Hepatocyte (in vitro differentiated cells): ENCODE results near the gene VPS13D. TPM values are rescaled to one million over a fixed set of nuclear protein-coding genes. Genes with fewer than 3 reads are reported as not detected.

ENCODE experiments used
- DNase-seq: peaks from one replicate; pipeline ENCODE4 v3.0.0-alpha.2; 2016; ENCODE audit warnings: low spot score
- H2AFZ ChIP-seq: fragments of 200-600 bp; sonication (generic); 2 replicates; pipeline ENCODE4 v1.6.0; 2016; ENCODE audit warnings: antibody characterized with exemption, mild to moderate bottlenecking
- H3K27ac ChIP-seq: fragments of 200-600 bp; sonication (generic); 2 replicates; pipeline ENCODE4 v1.5.1; 2016; ENCODE audit warnings: mild to moderate bottlenecking
- H3K27me3 ChIP-seq: fragments of 200-600 bp; sonication (generic); 2 replicates; pipeline ENCODE4 v1.6.1; 2016
- H3K36me3 ChIP-seq: fragments of 200-600 bp; sonication (generic); replicated peaks from 2 replicates; pipeline ENCODE4 v1.5.1; 2016; ENCODE audit warnings: low read depth; ENCODE audit not compliant: insufficient read depth
- H3K4me1 ChIP-seq: fragments of 200-600 bp; sonication (generic); 2 replicates; pipeline ENCODE4 v1.5.1; 2016; ENCODE audit warnings: mild to moderate bottlenecking, moderate library complexity; ENCODE audit not compliant: insufficient read depth
- H3K4me2 ChIP-seq: fragments of 200-600 bp; sonication (generic); 2 replicates; pipeline ENCODE4 v1.6.0; 2016
- H3K4me3 ChIP-seq: fragments of 200-600 bp; sonication (generic); 2 replicates; pipeline ENCODE4 v1.5.1; 2016; ENCODE audit warnings: mild to moderate bottlenecking
- H3K79me2 ChIP-seq: fragments of 200-600 bp; sonication (generic); 2 replicates; pipeline ENCODE4 v1.6.0; 2017; ENCODE audit warnings: mild to moderate bottlenecking
- H3K9me2 ChIP-seq: fragments of 200-600 bp; sonication (generic); replicated peaks from 2 replicates; pipeline ENCODE4 v1.6.0; 2017; ENCODE audit warnings: mild to moderate bottlenecking; ENCODE audit not compliant: insufficient read depth
- H3K9me3 ChIP-seq: fragments of 200-600 bp; sonication (generic); 2 replicates; pipeline ENCODE4 v1.5.1; 2016; ENCODE audit warnings: low read depth, mild to moderate bottlenecking
- H4K20me1 ChIP-seq: fragments of 200-600 bp; sonication (generic); 2 replicates; pipeline ENCODE4 v1.6.0; 2016; ENCODE audit warnings: mild to moderate bottlenecking; ENCODE audit not compliant: insufficient read depth, poor library complexity, severe bottlenecking
- CTCF ChIP-seq: fragments of 200-600 bp; sonication (generic); IDR thresholded peaks from 2 replicates; pipeline ENCODE4 v1.5.1; 2016; ENCODE audit warnings: antibody characterized with exemption, mild to moderate bottlenecking; ENCODE audit not compliant: poor library complexity
- EZH2 ChIP-seq: fragments of 200-600 bp; sonication (generic); IDR thresholded peaks from 2 replicates; pipeline ENCODE4 v1.6.1; 2016; ENCODE audit warnings: antibody characterized with exemption, mild to moderate bottlenecking, borderline replicate concordance
- EZH2phosphoT487 ChIP-seq: fragments of 200-600 bp; sonication (generic); IDR thresholded peaks from one replicate; pipeline ENCODE4 v1.6.1; 2018; ENCODE audit warnings: antibody characterized with exemption, mild to moderate bottlenecking, low read depth, moderate library complexity; ENCODE audit not compliant: unreplicated experiment, severe bottlenecking
- WGBS: methylation state at CpG from one replicate; pipeline ENCODE4 v1.1.6; 2016; ENCODE audit warnings: low lambda C conversion rate; ENCODE audit errors: missing lambda C conversion rate; 5-methylcytosine and 5-hydroxymethylcytosine counted together
- polyA plus RNA-seq: library from polyadenylated mRNA; unstranded; fragments of >200 nt; fragmentation: Nextera tagmentation; extraction: Ambion mirVana; gene quantifications from 2 replicates; pipeline ENCODE4 v1.2.1, GENCODE V29; 2016
- total RNA-seq: library from RNA; depleted of rRNA; stranded (reverse); fragments of >200 nt; gene quantifications from 2 replicates; pipeline ENCODE4 v1.2.3, GENCODE V29; 2014

VPS13D gene
- total and polyA plus RNA-seq, 2 experiments from 2014 or later = 7.3 to 32.2 TPM

GRCh38 chr1:12547586-12548225 is 317.9 kb downstream of the VPS13D start:
- DNase-seq = no peak
- H3K27me3 ChIP-seq = no peaks in the 10 kb centered on the region
- H3K27ac ChIP-seq = no peak overlapping the region
- peaks cover 13% of the 10 kb centered on the region for H3K4me1 ChIP-seq
- 96% methylated on average over 20 of the region's 20 CpGs for WGBS
- TF ChIP-seq CTCF (no peak), EZH2phosphoT487 (no peak), EZH2 (no peak)
- no peak overlapping the region for H3K4me2 ChIP-seq
- H3K79me2 ChIP-seq = no peaks in the 10 kb centered on the region
- no peaks in the 10 kb centered on the region for H3K36me3 ChIP-seq
- H3K9me3 ChIP-seq = no peaks in the 10 kb centered on the region
- no peak overlapping the region for H3K4me3 ChIP-seq
- H4K20me1 ChIP-seq = no peaks in the 10 kb centered on the region
- H2AFZ ChIP-seq = no peak overlapping the region
- no peaks in the 10 kb centered on the region for H3K9me2 ChIP-seq

GRCh38 chr1:12548279-12548972 is 318.6 kb downstream of the VPS13D start:
- H3K79me2 ChIP-seq = no peaks in the 10 kb centered on the region
- no peaks in the 10 kb centered on the region for H3K27me3 ChIP-seq
- H3K9me2 ChIP-seq = no peaks in the 10 kb centered on the region
- H2AFZ ChIP-seq = no peak overlapping the region
- H3K27ac ChIP-seq = no peak overlapping the region
- H3K9me3 ChIP-seq = no peaks in the 10 kb centered on the region
- H3K4me3 ChIP-seq = no peak overlapping the region
- H3K4me1 ChIP-seq = peaks cover 13% of the 10 kb centered on the region
- TF ChIP-seq CTCF (no peak), EZH2 (no peak), EZH2phosphoT487 (no peak)
- WGBS = 98% methylated on average over 12 of the region's 14 CpGs
- no peak overlapping the region for H3K4me2 ChIP-seq
- no peaks in the 10 kb centered on the region for H3K36me3 ChIP-seq
- no peaks in the 10 kb centered on the region for H4K20me1 ChIP-seq
- DNase-seq = no peak

GRCh38 chr1:12548973-12549459 is 319.2 kb downstream of the VPS13D start:
- Histone ChIP-seq H3K4me2 (no peak overlapping the region), H3K4me1 (peaks cover 13% of the 10 kb centered on the region), H2AFZ (no peak overlapping the region), H3K4me3 (no peak overlapping the region), H3K79me2 (no peaks in the 10 kb centered on the region), H3K9me3 (no peaks in the 10 kb centered on the region), H3K27me3 (no peaks in the 10 kb centered on the region), H4K20me1 (no peaks in the 10 kb centered on the region), H3K9me2 (no peaks in the 10 kb centered on the region), H3K36me3 (no peaks in the 10 kb centered on the region), H3K27ac (peak overlapping the region; percentile 77)
- DNase-seq = no peak
- TF ChIP-seq EZH2 (no peak), EZH2phosphoT487 (no peak), CTCF (no peak)
- 90% methylated on average over 26 of the region's 27 CpGs for WGBS
